ENCODE results near the gene CSTF2.

The CSTF2 gene

DNA sequence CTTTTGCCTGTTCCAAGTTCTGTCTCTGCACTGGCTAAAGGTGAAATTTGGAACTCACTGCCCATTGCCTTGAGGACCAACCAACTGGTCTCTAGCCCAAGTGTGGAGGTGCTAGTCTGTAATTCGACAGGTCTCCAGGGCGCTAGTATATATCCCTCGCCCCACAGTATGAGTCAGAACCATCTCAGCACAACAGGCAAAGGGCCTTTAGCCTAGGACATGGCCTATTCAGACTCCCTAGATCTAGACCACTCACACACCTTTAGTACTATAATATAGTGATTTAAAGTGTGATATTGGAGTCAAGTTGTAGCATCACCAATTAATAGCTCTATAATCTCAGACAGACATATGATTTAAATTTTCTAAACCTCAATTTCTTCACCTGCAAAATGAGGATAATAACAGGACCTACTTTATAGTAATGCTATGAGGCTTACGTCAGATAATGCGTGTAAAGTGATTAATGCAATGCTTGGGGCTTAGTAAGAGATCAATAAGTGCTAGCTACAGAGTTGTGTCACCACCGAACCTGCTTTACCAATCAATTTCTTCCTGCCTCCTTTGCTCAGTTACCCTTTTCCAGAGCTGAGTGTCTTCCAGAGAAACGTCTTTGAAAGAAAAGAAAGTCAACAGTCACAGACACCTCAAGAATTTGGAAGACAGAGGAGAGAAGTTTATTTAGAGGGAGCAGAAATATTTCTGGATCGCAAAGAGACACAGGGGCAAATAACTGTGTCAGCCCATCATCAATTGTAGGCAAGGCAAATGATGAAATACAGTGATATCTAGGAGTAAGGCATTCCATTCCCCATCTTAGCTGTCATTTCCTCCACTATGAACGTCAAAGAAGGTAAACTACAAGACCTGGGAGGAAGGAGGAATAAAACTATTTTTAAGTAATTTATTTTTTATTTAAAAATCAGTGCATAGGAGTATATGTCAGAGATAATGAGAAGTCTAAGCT is 51.7 kb downstream of the CSTF2 start:
- DNase-seq = no peak

DNA sequence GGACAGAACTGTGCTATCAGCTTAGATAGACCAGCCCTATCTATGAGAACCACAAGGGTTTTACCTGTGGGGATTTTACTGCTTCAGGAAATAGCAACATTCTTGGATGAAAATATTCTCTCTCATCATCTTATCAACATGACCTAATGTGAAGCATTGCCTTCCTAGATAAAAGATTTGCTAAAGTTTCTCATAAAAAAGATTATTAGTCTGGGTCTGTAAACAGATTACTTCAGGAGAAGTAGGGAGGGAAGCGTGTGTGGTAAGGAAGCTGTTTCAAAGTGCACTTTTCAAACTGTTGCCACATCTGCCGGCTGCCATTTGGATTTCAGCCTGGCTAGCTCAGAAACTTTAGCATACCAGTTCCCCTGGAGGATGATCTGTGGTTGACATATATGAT is 54.1 kb downstream of the CSTF2 start, which contains the start of gene NOX1:
Gene NOX1, minus strand, starts transcription at position 35 of the 400 bp plus-strand sequence. CDS start 220 bp downstream, outside the sequence.
- DNase-seq = no peak

DNA sequence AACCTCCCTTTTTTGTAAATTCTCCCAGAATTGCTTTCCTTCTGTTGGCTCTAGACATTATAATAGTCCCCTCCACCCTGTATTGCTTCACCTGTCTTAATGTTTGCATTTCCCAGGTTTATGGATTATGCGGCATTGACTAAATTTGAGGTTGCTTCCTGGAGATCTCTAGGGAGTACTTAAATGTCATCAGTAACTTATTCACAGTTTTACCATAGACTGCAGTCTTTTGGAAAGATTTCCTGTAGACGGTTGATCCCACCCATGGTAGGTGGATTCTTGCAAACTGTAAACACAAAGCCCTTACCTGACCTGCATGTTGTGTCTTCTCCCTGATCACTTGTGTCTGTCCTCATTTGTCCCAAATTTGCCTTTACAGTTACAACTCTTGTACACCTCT is 60.2 kb downstream of the CSTF2 start:
- peak in 2 of 3 experiments; percentile 7 to 33 for DNase-seq

DNA sequence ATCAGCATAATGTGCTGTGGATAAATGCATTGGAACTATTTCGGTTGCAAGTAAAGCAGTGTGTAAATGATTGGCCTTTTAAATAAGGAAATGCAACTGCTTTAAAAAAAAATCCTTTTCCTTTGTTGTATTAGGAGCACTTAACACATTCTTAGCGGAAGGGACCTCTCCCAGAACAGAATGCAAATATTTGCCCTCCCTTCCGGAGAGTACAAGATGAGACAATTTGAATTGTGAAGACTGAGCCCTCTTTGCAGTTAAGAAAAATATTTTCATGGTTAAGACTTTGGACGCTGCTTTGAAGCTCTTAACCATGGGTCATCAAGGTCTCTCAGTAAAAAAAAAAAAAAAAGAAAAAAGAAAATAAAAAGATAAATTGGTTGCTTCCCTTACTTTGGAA is 63.5 kb downstream of the CSTF2 start:
- DNase-seq = no peak
